ENCODE measurements around the gene UMODL1.
"Not testable (repeated sequence)": the region's sequence is repeated elsewhere in the genome, so short reads cannot be mapped to it uniquely, and the experiment has no call there.

UMODL1 gene

DNA sequence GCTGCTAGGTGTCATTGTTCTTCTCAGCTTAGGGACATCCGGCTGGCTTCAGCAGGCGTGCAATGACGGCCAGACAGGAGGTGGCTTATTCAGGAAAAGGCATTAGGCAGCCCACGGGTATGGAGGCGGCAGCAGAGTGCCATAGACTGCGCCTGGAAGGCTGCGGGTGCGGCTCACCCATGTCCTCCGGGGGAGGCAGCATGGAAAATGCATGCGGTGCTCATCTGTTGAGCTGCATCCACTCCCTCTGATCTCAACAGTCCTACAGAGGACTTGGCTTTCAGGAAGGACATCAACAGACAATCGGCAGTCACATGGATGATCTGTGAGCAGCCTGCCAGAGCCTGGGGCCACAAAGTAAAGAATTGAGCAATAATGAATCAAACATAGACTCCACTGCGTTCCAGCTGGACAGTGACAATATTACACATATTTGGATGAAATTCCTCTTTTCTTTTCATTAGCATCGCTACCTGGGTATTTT, 42.9 kb downstream of the UMODL1 start:
- H3K27ac ChIP-seq = no peak overlapping the region
- no peak for TF ChIP-seq EZH2 (IDR thresholded peaks at IDR 0.05)
- TF ChIP-seq FOXP2 (optimal IDR thresholded peaks at IDR 0.05; ENCODE audit: control extremely low read depth, extremely low read length, insufficient read depth) = no peak
- no peak for TF ChIP-seq POLR2AphosphoS5 (IDR thresholded peaks at IDR 0.05; ENCODE audit: borderline replicate concordance, low read depth, low read length)
- H3K4me3 ChIP-seq = no peak overlapping the region
- no peaks in the 10 kb centered on the region for H3K9me3 ChIP-seq (ENCODE audit: low read depth, low read length)
- DNase-seq (ENCODE audit: low read depth, low spot score) = no peak
- H3K36me3 ChIP-seq (ENCODE audit: insufficient read depth, low read length) = no peaks in the 10 kb centered on the region
- no peak overlapping the region for H3K9ac ChIP-seq (ENCODE audit: insufficient read length)

DNA sequence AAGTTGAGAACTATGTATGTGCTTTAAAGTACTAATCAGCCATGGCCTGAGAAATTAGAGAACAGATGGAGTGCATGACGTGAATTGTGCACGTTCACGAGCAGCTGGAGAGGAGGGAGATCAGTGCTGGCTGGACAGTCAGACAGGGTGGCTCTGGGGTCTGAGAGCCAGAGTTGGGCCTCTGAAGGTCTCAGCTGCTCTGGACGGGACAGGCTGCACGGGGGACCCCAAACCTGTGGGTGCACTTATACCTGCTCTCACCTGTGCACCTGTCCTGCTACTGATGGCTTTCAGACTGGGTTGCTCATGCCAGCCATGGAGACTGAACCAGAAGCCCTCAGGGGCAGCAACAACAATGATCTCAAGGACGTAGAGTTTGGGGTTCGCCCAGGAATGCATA, 43.5 kb downstream of the UMODL1 start:
- H3K27ac ChIP-seq = no peak overlapping the region
- TF ChIP-seq FOXP2 (optimal IDR thresholded peaks at IDR 0.05; ENCODE audit: control extremely low read depth, extremely low read length, insufficient read depth) = no peak
- no peak for TF ChIP-seq POLR2AphosphoS5 (IDR thresholded peaks at IDR 0.05; ENCODE audit: borderline replicate concordance, low read depth, low read length)
- no peak for TF ChIP-seq EZH2 (IDR thresholded peaks at IDR 0.05)
- H3K9me3 ChIP-seq (ENCODE audit: low read depth, low read length) = no peaks in the 10 kb centered on the region
- H3K9ac ChIP-seq (ENCODE audit: insufficient read length) = no peak overlapping the region
- DNase-seq (ENCODE audit: low read depth, low spot score) = no peak
- H3K36me3 ChIP-seq (ENCODE audit: insufficient read depth, low read length) = no peaks in the 10 kb centered on the region
- no peak overlapping the region for H3K4me3 ChIP-seq

GRCh38 chr21:42115136-42115683, 44.1 kb downstream of the UMODL1 start:
- H3K9ac ChIP-seq (ENCODE audit: insufficient read length) = no peak overlapping the region
- H3K36me3 ChIP-seq (ENCODE audit: insufficient read depth, low read length) = no peaks in the 10 kb centered on the region
- no peak overlapping the region for H3K4me3 ChIP-seq
- no peak for TF ChIP-seq EZH2 (IDR thresholded peaks at IDR 0.05)
- no peak for TF ChIP-seq FOXP2 (optimal IDR thresholded peaks at IDR 0.05; ENCODE audit: control extremely low read depth, extremely low read length, insufficient read depth)
- TF ChIP-seq POLR2AphosphoS5 (IDR thresholded peaks at IDR 0.05; ENCODE audit: borderline replicate concordance, low read depth, low read length) = no peak
- DNase-seq (ENCODE audit: low read depth, low spot score) = no peak
- no peak overlapping the region for H3K27ac ChIP-seq
- no peaks in the 10 kb centered on the region for H3K9me3 ChIP-seq (ENCODE audit: low read depth, low read length)

GRCh38 chr21:42116551-42116950, 45.4 kb downstream of the UMODL1 start:
- not testable (repeated sequence) for H3K9ac ChIP-seq (ENCODE audit: insufficient read length); DNase-seq (ENCODE audit: low read depth, low spot score); H3K27ac ChIP-seq; H3K4me3 ChIP-seq; H3K36me3 ChIP-seq (ENCODE audit: insufficient read depth, low read length); H3K9me3 ChIP-seq (ENCODE audit: low read depth, low read length)

- peak; percentile 66 for DNase-seq (ENCODE audit: low read depth, low spot score)
- TF ChIP-seq POLR2AphosphoS5 (IDR thresholded peaks at IDR 0.05; ENCODE audit: borderline replicate concordance, low read depth, low read length) (no peak), EZH2 (IDR thresholded peaks at IDR 0.05) (no peak), FOXP2 (optimal IDR thresholded peaks at IDR 0.05; ENCODE audit: control extremely low read depth, extremely low read length, insufficient read depth) (no peak)
- H3K9me3 ChIP-seq (ENCODE audit: low read depth, low read length) = no peaks in the 10 kb centered on the region
- H3K4me3 ChIP-seq = no peak overlapping the region
- H3K9ac ChIP-seq (ENCODE audit: insufficient read length) = no peak overlapping the region
- H3K36me3 ChIP-seq (ENCODE audit: insufficient read depth, low read length) = no peaks in the 10 kb centered on the region
- H3K27ac ChIP-seq = no peak overlapping the region
Observed at GRCh38 chr21:42117229-42117966, 46.3 kb downstream of the UMODL1 start.

GRCh38 chr21:42117967-42118780, 47.1 kb downstream of the UMODL1 start:
- Histone ChIP-seq H3K4me3 (no peak overlapping the region), H3K9me3 (ENCODE audit: low read depth, low read length) (no peaks in the 10 kb centered on the region), H3K27ac (no peak overlapping the region), H3K36me3 (ENCODE audit: insufficient read depth, low read length) (no peaks in the 10 kb centered on the region), H3K9ac (ENCODE audit: insufficient read length) (no peak overlapping the region)
- TF ChIP-seq POLR2AphosphoS5 (IDR thresholded peaks at IDR 0.05; ENCODE audit: borderline replicate concordance, low read depth, low read length) = no peak
- no peak for TF ChIP-seq EZH2 (IDR thresholded peaks at IDR 0.05)
- TF ChIP-seq FOXP2 (optimal IDR thresholded peaks at IDR 0.05; ENCODE audit: control extremely low read depth, extremely low read length, insufficient read depth) = no peak
- no peak for DNase-seq (ENCODE audit: low read depth, low spot score)

DNA sequence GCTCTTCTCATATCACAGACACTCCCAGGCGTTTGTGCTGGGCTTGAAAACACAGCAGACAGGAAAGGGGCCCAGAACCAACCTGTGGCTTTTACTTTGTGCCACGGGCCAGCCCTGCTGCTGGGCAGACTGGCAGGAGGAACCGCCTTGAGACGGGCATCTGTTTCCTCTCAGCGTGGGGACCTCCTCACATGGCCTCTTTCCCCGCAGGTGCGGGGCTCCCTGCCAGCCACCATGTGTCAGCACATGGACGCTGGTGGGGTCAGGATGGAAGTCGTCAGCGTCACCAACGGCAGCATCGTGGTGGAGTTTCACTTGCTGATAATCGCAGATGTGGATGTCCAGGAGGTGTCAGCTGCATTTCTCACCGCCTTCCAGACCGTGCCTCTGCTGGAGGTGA, 47.8 kb downstream of the UMODL1 start:
- Histone ChIP-seq H3K27ac (no peak overlapping the region), H3K4me3 (no peak overlapping the region), H3K9me3 (ENCODE audit: low read depth, low read length) (no peaks in the 10 kb centered on the region), H3K9ac (ENCODE audit: insufficient read length) (no peak overlapping the region), H3K36me3 (ENCODE audit: insufficient read depth, low read length) (no peaks in the 10 kb centered on the region)
- no peak for DNase-seq (ENCODE audit: low read depth, low spot score)
- TF ChIP-seq EZH2 (IDR thresholded peaks at IDR 0.05) (no peak), FOXP2 (optimal IDR thresholded peaks at IDR 0.05; ENCODE audit: control extremely low read depth, extremely low read length, insufficient read depth) (no peak), POLR2AphosphoS5 (IDR thresholded peaks at IDR 0.05; ENCODE audit: borderline replicate concordance, low read depth, low read length) (no peak)

- TF ChIP-seq EZH2 (IDR thresholded peaks at IDR 0.05) = no peak
- no peak for TF ChIP-seq FOXP2 (optimal IDR thresholded peaks at IDR 0.05; ENCODE audit: control extremely low read depth, extremely low read length, insufficient read depth)
- TF ChIP-seq POLR2AphosphoS5 (IDR thresholded peaks at IDR 0.05; ENCODE audit: borderline replicate concordance, low read depth, low read length) = no peak
- H3K9me3 ChIP-seq (ENCODE audit: low read depth, low read length) = no peaks in the 10 kb centered on the region
- no peak overlapping the region for H3K9ac ChIP-seq (ENCODE audit: insufficient read length)
- no peak for DNase-seq (ENCODE audit: low read depth, low spot score)
- no peaks in the 10 kb centered on the region for H3K36me3 ChIP-seq (ENCODE audit: insufficient read depth, low read length)
- H3K27ac ChIP-seq = peak overlapping the region; percentile 72
- peak overlapping the region; percentile 53 for H3K4me3 ChIP-seq
Observed at GRCh38 chr21:42120101-42120902, 49.2 kb downstream of the UMODL1 start.
